ENCODE data around the gene MPDU1. TPM values are rescaled to one million over a fixed set of nuclear protein-coding genes. Genes with fewer than 3 reads are reported as not detected.
"Not testable (repeated sequence)": the region's sequence is repeated elsewhere in the genome, so short reads cannot be mapped to it uniquely, and the experiment has no call there.

Gene MPDU1
- total and polyA plus RNA-seq, 7 donors, result 38.4 to 121 (median 46.7) TPM

- Histone ChIP-seq H3K4me1 (peaks cover 0 to 25% (median 22%) of the 10 kb centered on the region in 4 donors), H3K9me3 (no peaks in the 10 kb centered on the region), H3K36me3 (peaks cover 30 to 68% (median 64%) of the 10 kb centered on the region in 4 donors), H3K27ac (no peak overlapping the region), H3K4me3 (no peak overlapping the region), H3K27me3 (no peaks in the 10 kb centered on the region)
- 94% methylated on average over 23 of the region's 23 CpGs for WGBS, 2 donors
- intact Hi-C loops (cut with DNase I), result no loop called here
- TF ChIP-seq CTCF (IDR thresholded peaks at IDR 0.05) (no peak), EP300 (IDR thresholded peaks at IDR 0.05) (no peak), POLR2AphosphoS5 (IDR thresholded peaks at IDR 0.05) (no peak), POLR2A (IDR thresholded peaks at IDR 0.05) (no peak)
- DNase-seq, result no peak
Measured at GRCh38 chr17:7592422-7593021, 8.9 kb downstream of the MPDU1 start.

- DNase-seq, result no peak
- peaks cover 30 to 70% (median 66%) of the 10 kb centered on the region in 4 donors for H3K36me3 ChIP-seq
- H3K27ac ChIP-seq, result no peak overlapping the region
- no peaks in the 10 kb centered on the region for H3K27me3 ChIP-seq
- WGBS, 2 donors, result 90 to 91% methylated on average over 12 of the region's 12 CpGs
- peaks cover 0 to 18% (median 16%) of the 10 kb centered on the region in 4 donors for H3K4me1 ChIP-seq
- no peaks in the 10 kb centered on the region for H3K9me3 ChIP-seq
- no peak overlapping the region for H3K4me3 ChIP-seq
- intact Hi-C loops (cut with DNase I), result no loop called here
- TF ChIP-seq POLR2AphosphoS5 (IDR thresholded peaks at IDR 0.05), result no peak
- TF ChIP-seq POLR2A (IDR thresholded peaks at IDR 0.05), result no peak
- no peak for TF ChIP-seq CTCF (IDR thresholded peaks at IDR 0.05)
- no peak for TF ChIP-seq EP300 (IDR thresholded peaks at IDR 0.05)
Measured at GRCh38 chr17:7593296-7593695, 9.6 kb downstream of the MPDU1 start.

- H3K9me3 ChIP-seq; H3K4me3 ChIP-seq; intact Hi-C loops (cut with DNase I); H3K27ac ChIP-seq; H3K4me1 ChIP-seq; DNase-seq; H3K27me3 ChIP-seq: not testable (repeated sequence)
- H3K36me3 ChIP-seq, result peaks cover 31 to 97% (median 92%) of the 10 kb centered on the region in 4 donors
- 20 to 68% methylated on average over 5 of the region's 5 CpGs for WGBS, 2 donors
Measured at GRCh38 chr17:7597561-7597960, 13.9 kb downstream of the MPDU1 start.

GRCh38 chr17:7606280-7606679 is 22.6 kb downstream of the MPDU1 start:
- H3K36me3 ChIP-seq, result peaks cover 27 to 56% (median 37%) of the 10 kb centered on the region in 4 donors
- 97% methylated on average over 4 of the region's 4 CpGs for WGBS, 2 donors
- H3K4me1 ChIP-seq, result peaks cover 0 to 17% (median 10%) of the 10 kb centered on the region in 4 donors
- DNase-seq, result no peak
- H3K9me3 ChIP-seq, result no peaks in the 10 kb centered on the region
- TF ChIP-seq POLR2AphosphoS5 (IDR thresholded peaks at IDR 0.05), result no peak
- TF ChIP-seq EP300 (IDR thresholded peaks at IDR 0.05), result no peak
- no peak for TF ChIP-seq POLR2A (IDR thresholded peaks at IDR 0.05)
- no peak for TF ChIP-seq CTCF (IDR thresholded peaks at IDR 0.05)
- intact Hi-C loops (cut with DNase I), result no loop called here
- no peaks in the 10 kb centered on the region for H3K27me3 ChIP-seq
- H3K27ac ChIP-seq, result no peak overlapping the region
- no peak overlapping the region for H3K4me3 ChIP-seq

- no peak for DNase-seq
- WGBS, 2 donors, result 97% methylated on average over 2 of the region's 2 CpGs
- no peak overlapping the region for H3K27ac ChIP-seq
- no peaks in the 10 kb centered on the region for H3K27me3 ChIP-seq
- H3K4me1 ChIP-seq, result peaks cover 0 to 51% (median 42%) of the 10 kb centered on the region in 4 donors
- H3K4me3 ChIP-seq, result no peak overlapping the region
- peaks cover 0 to 12% (median 1%) of the 10 kb centered on the region in 4 donors for H3K36me3 ChIP-seq
- intact Hi-C loops (cut with DNase I), result loop anchor here (5.0 kb wide), 1 partner anchor 472 kb away; no protein-coding TSS in a partner anchor
- TF ChIP-seq CTCF (IDR thresholded peaks at IDR 0.05), result no peak
- TF ChIP-seq POLR2AphosphoS5 (IDR thresholded peaks at IDR 0.05), result no peak
- no peak for TF ChIP-seq EP300 (IDR thresholded peaks at IDR 0.05)
- no peak for TF ChIP-seq POLR2A (IDR thresholded peaks at IDR 0.05)
- no peaks in the 10 kb centered on the region for H3K9me3 ChIP-seq
Measured at GRCh38 chr17:7610641-7611040, 27.0 kb downstream of the MPDU1 start.
